ENCODE measurements around the gene RPAIN. TPM values are rescaled to one million over a fixed set of nuclear protein-coding genes. Genes with fewer than 3 reads are reported as not detected.

RPAIN gene, protein sequence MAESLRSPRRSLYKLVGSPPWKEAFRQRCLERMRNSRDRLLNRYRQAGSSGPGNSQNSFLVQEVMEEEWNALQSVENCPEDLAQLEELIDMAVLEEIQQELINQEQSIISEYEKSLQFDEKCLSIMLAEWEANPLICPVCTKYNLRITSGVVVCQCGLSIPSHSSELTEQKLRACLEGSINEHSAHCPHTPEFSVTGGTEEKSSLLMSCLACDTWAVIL
- polyA plus RNA-seq (2013), result 30.7 TPM in 2 replicates

GRCh38 chr17:5419959-5420653, at the start of gene RPAIN:
RPAIN (plus strand) TSS chr17:5420182; CDS start chr17:5420211, 29 bp downstream.
- H4K12ac ChIP-seq (ENCODE audit: low read depth, low read length), result peak within 1 kb of the TSS; percentile 91
- peak within 1 kb of the TSS; percentile 92 for H2BK5ac ChIP-seq (ENCODE audit: low read depth, low read length, poor library complexity)
- peak within 1 kb of the TSS; percentile 45 for H2BK12ac ChIP-seq (ENCODE audit: low read length)
- H3K36me3 ChIP-seq (ENCODE audit: control insufficient read depth in 1 of 2, insufficient read depth in 2 of 2, low read length in 2 of 2), result peaks cover 15 to 31% of the 10 kb centered on the region in 2 experiments
- peak within 1 kb of the TSS; percentile 95 for H3K14ac ChIP-seq (ENCODE audit: low read length)
- peaks cover 20% of the 10 kb centered on the region for H3K79me2 ChIP-seq (ENCODE audit: control insufficient read depth, insufficient read depth, low read length, poor library complexity)
- H3K4me2 ChIP-seq (ENCODE audit: low read length), result peak within 1 kb of the TSS; percentile 97
- H3K79me1 ChIP-seq (ENCODE audit: low read length), result peaks cover 9% of the 10 kb centered on the region
- H3K4ac ChIP-seq (ENCODE audit: low read depth, low read length), result peak within 1 kb of the TSS; percentile 97
- H3K9me3 ChIP-seq (ENCODE audit: insufficient read depth, low read depth, low read length), result no peaks in the 10 kb centered on the region
- H3K27me3 ChIP-seq (ENCODE audit: insufficient read depth, low read length), result no peaks in the 10 kb centered on the region
- peak within 1 kb of the TSS; percentile 95 for H2AFZ ChIP-seq (ENCODE audit: insufficient read depth, low read length, poor library complexity)
- H4K91ac ChIP-seq (ENCODE audit: low read depth, low read length), result peak within 1 kb of the TSS; percentile 85
- peak within 1 kb of the TSS; percentile 93 for H4K8ac ChIP-seq (ENCODE audit: low read depth, low read length)
- H3K27ac ChIP-seq (ENCODE audit: low read depth, low read length), result peak within 1 kb of the TSS; percentile 55
- H3K23ac ChIP-seq (ENCODE audit: low read length), result no peak within 1 kb of the TSS
- H3K18ac ChIP-seq (ENCODE audit: low read length), result peak within 1 kb of the TSS; percentile 98
- peak in 1 of 2 donors; percentile 3 for DNase-seq
- peak within 1 kb of the TSS; percentile 82 for H3K9ac ChIP-seq (ENCODE audit: low read length)
- peak within 1 kb of the TSS; percentile 84 for H2AK5ac ChIP-seq (ENCODE audit: low read length)
- H3K4me1 ChIP-seq (ENCODE audit: control insufficient read depth in 1 of 2, insufficient read depth in 2 of 2, low read length in 2 of 2), result peaks cover 2 to 7% of the 10 kb centered on the region in 2 experiments
- H3K4me3 ChIP-seq (ENCODE audit: low read depth, low read length), result peak within 1 kb of the TSS; percentile 89
- WGBS (ENCODE audit: extremely low coverage, insufficient coverage, insufficient read length), result no CpG with 5 or more reads among the region's 41 CpGs
- H2BK120ac ChIP-seq (ENCODE audit: insufficient read depth, low read length, poor library complexity), result peak within 1 kb of the TSS; percentile 54

- Histone ChIP-seq H2AK5ac (ENCODE audit: low read length) (no peak overlapping the region), H3K9ac (ENCODE audit: low read length) (no peak overlapping the region), H3K9me3 (ENCODE audit: insufficient read depth, low read depth, low read length) (no peaks in the 10 kb centered on the region), H2BK12ac (ENCODE audit: low read length) (no peak overlapping the region), H3K79me1 (ENCODE audit: low read length) (no peaks in the 10 kb centered on the region), H2BK5ac (ENCODE audit: low read depth, low read length, poor library complexity) (no peak overlapping the region), H3K27ac (ENCODE audit: low read depth, low read length) (no peak overlapping the region), H3K4me3 (ENCODE audit: low read depth, low read length) (no peak overlapping the region), H2AFZ (ENCODE audit: insufficient read depth, low read length, poor library complexity) (no peak overlapping the region), H4K91ac (ENCODE audit: low read depth, low read length) (no peak overlapping the region), H3K4me1 (ENCODE audit: control insufficient read depth in 1 of 2, insufficient read depth in 2 of 2, low read length in 2 of 2) (peaks cover 0 to 2% of the 10 kb centered on the region in 2 experiments), H3K79me2 (ENCODE audit: control insufficient read depth, insufficient read depth, low read length, poor library complexity) (no peaks in the 10 kb centered on the region), H3K27me3 (ENCODE audit: insufficient read depth, low read length) (no peaks in the 10 kb centered on the region), H3K14ac (ENCODE audit: low read length) (no peak overlapping the region), H3K4ac (ENCODE audit: low read depth, low read length) (no peak overlapping the region), H3K36me3 (ENCODE audit: control insufficient read depth in 1 of 2, insufficient read depth in 2 of 2, low read length in 2 of 2) (peaks cover 16 to 18% of the 10 kb centered on the region in 2 experiments), H3K23ac (ENCODE audit: low read length) (no peak overlapping the region), H4K8ac (ENCODE audit: low read depth, low read length) (no peak overlapping the region), H3K4me2 (ENCODE audit: low read length) (no peak overlapping the region), H4K12ac (ENCODE audit: low read depth, low read length) (no peak overlapping the region), H2BK120ac (ENCODE audit: insufficient read depth, low read length, poor library complexity) (no peak overlapping the region), H3K18ac (ENCODE audit: low read length) (no peak overlapping the region)
- no peak for DNase-seq
- no CpG with 5 or more reads among the region's 4 CpGs for WGBS (ENCODE audit: extremely low coverage, insufficient coverage, insufficient read length)
These were observed 49.6 kb upstream of the RPAIN start for GRCh38 chr17:5370411-5370810.

- no peak overlapping the region for H3K18ac ChIP-seq (ENCODE audit: low read length)
- WGBS (ENCODE audit: extremely low coverage, insufficient coverage, insufficient read length), result no CpG with 5 or more reads among the region's 6 CpGs
- H3K27ac ChIP-seq (ENCODE audit: low read depth, low read length), result no peak overlapping the region
- no peak overlapping the region for H2BK120ac ChIP-seq (ENCODE audit: insufficient read depth, low read length, poor library complexity)
- H2AK5ac ChIP-seq (ENCODE audit: low read length), result no peak overlapping the region
- no peak overlapping the region for H3K4ac ChIP-seq (ENCODE audit: low read depth, low read length)
- H4K12ac ChIP-seq (ENCODE audit: low read depth, low read length), result no peak overlapping the region
- H3K4me2 ChIP-seq (ENCODE audit: low read length), result no peak overlapping the region
- H3K27me3 ChIP-seq (ENCODE audit: insufficient read depth, low read length), result no peaks in the 10 kb centered on the region
- no peaks in the 10 kb centered on the region for H3K79me2 ChIP-seq (ENCODE audit: control insufficient read depth, insufficient read depth, low read length, poor library complexity)
- H4K8ac ChIP-seq (ENCODE audit: low read depth, low read length), result no peak overlapping the region
- no peak overlapping the region for H2BK5ac ChIP-seq (ENCODE audit: low read depth, low read length, poor library complexity)
- H3K14ac ChIP-seq (ENCODE audit: low read length), result no peak overlapping the region
- no peak overlapping the region for H3K9ac ChIP-seq (ENCODE audit: low read length)
- H3K9me3 ChIP-seq (ENCODE audit: insufficient read depth, low read depth, low read length), result no peaks in the 10 kb centered on the region
- no peak overlapping the region for H3K4me3 ChIP-seq (ENCODE audit: low read depth, low read length)
- DNase-seq, result peak in 1 of 2 donors; percentile 31
- H3K23ac ChIP-seq (ENCODE audit: low read length), result no peak overlapping the region
- H2BK12ac ChIP-seq (ENCODE audit: low read length), result no peak overlapping the region
- no peak overlapping the region for H4K91ac ChIP-seq (ENCODE audit: low read depth, low read length)
- peaks cover 0 to 2% of the 10 kb centered on the region in 2 experiments for H3K4me1 ChIP-seq (ENCODE audit: control insufficient read depth in 1 of 2, insufficient read depth in 2 of 2, low read length in 2 of 2)
- H3K36me3 ChIP-seq (ENCODE audit: control insufficient read depth in 1 of 2, insufficient read depth in 2 of 2, low read length in 2 of 2), result peaks cover 17 to 21% of the 10 kb centered on the region in 2 experiments
- no peak overlapping the region for H2AFZ ChIP-seq (ENCODE audit: insufficient read depth, low read length, poor library complexity)
- H3K79me1 ChIP-seq (ENCODE audit: low read length), result no peaks in the 10 kb centered on the region
These were observed 46.9 kb upstream of the RPAIN start for GRCh38 chr17:5373112-5373511.

- no peak overlapping the region for H2BK12ac ChIP-seq (ENCODE audit: low read length)
- H4K8ac ChIP-seq (ENCODE audit: low read depth, low read length), result no peak overlapping the region
- no CpG with 5 or more reads among the region's 3 CpGs for WGBS (ENCODE audit: extremely low coverage, insufficient coverage, insufficient read length)
- H3K9ac ChIP-seq (ENCODE audit: low read length), result no peak overlapping the region
- peaks cover 1% of the 10 kb centered on the region for H3K9me3 ChIP-seq (ENCODE audit: insufficient read depth, low read depth, low read length)
- no peak overlapping the region for H2BK5ac ChIP-seq (ENCODE audit: low read depth, low read length, poor library complexity)
- no peak overlapping the region for H3K27ac ChIP-seq (ENCODE audit: low read depth, low read length)
- H3K79me1 ChIP-seq (ENCODE audit: low read length), result no peaks in the 10 kb centered on the region
- no peaks in the 10 kb centered on the region for H3K4me1 ChIP-seq (ENCODE audit: control insufficient read depth in 1 of 2, insufficient read depth in 2 of 2, low read length in 2 of 2)
- H3K4me3 ChIP-seq (ENCODE audit: low read depth, low read length), result no peak overlapping the region
- no peak overlapping the region for H3K4me2 ChIP-seq (ENCODE audit: low read length)
- no peak overlapping the region for H3K4ac ChIP-seq (ENCODE audit: low read depth, low read length)
- H3K23ac ChIP-seq (ENCODE audit: low read length), result no peak overlapping the region
- no peak overlapping the region for H3K18ac ChIP-seq (ENCODE audit: low read length)
- DNase-seq, result no peak
- no peak overlapping the region for H3K14ac ChIP-seq (ENCODE audit: low read length)
- peaks cover 43 to 59% of the 10 kb centered on the region in 2 experiments for H3K36me3 ChIP-seq (ENCODE audit: control insufficient read depth in 1 of 2, insufficient read depth in 2 of 2, low read length in 2 of 2)
- no peak overlapping the region for H2BK120ac ChIP-seq (ENCODE audit: insufficient read depth, low read length, poor library complexity)
- H4K12ac ChIP-seq (ENCODE audit: low read depth, low read length), result peak overlapping the region; percentile 39
- H2AFZ ChIP-seq (ENCODE audit: insufficient read depth, low read length, poor library complexity), result no peak overlapping the region
- H4K91ac ChIP-seq (ENCODE audit: low read depth, low read length), result no peak overlapping the region
- H3K27me3 ChIP-seq (ENCODE audit: insufficient read depth, low read length), result no peaks in the 10 kb centered on the region
- no peak overlapping the region for H2AK5ac ChIP-seq (ENCODE audit: low read length)
- H3K79me2 ChIP-seq (ENCODE audit: control insufficient read depth, insufficient read depth, low read length, poor library complexity), result no peaks in the 10 kb centered on the region
These were observed 41.3 kb upstream of the RPAIN start for GRCh38 chr17:5378566-5379207.

Data from trophoblast cell (in vitro differentiated cells and primary cell).